HG03558 (cell line): Measurements from ENCODE around the gene GLIS2.
"Not testable (repeated sequence)": the region's sequence is repeated elsewhere in the genome, so short reads cannot be mapped to it uniquely, and the experiment has no call there.

Experiments
- ATAC-seq: cut with Tn5 transposase; IDR thresholded peaks from one replicate; pipeline ENCODE4 v1.9.1; 2021; ENCODE audit warnings: moderate number of reproducible peaks; ENCODE audit not compliant: unreplicated experiment; ENCODE audit errors: extremely low read depth

The GLIS2 gene

DNA sequence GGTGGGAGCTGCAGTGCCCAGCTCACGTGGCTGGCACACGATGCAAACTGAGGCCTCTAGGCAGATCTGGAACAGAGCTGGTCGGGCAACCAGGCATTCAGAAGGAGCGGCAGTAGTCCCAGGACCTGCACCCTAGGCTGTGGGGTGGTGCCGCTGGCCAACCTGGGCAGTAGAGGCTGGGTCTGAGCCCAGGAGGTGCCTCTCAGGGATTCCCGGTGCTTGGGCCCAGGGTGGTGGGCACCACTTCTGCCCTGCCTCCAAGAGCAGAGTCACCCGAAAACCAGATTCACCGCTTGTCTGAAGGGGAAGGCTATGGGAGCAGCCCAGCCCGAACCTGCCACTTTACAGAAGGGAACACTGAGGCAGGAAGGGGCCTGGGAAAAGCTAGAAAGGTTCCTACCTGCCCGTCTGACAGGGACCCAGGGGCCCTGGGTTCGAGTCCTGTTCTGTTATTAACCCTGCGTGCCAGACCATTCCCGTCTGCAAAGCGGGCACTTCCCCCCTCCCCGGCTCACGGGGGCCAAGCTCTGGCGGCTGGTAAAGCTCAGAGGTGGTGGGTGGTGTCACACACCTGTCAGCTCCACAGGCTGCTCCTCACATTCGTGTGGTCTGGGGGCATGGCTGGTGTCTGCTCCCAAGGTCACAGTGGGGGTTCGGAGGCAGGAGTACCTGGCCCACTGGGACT lies 16.9 kb downstream of the GLIS2 start:
- no peak for ATAC-seq

DNA sequence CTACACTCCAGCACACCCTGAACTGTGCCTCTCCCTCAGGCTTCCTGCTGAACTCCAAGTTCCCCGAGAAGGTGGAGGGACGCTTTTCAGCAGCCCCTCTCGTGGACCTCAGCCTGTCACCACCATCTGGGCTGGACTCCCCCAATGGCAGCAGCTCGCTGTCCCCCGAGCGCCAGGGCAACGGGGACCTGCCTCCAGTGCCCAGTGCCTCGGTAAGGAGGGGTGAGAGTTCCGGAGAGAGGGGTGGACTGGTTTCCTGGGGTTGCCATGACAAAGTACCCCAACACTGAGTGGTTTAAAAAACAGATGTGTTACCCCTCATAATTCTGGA lies 17.4 kb downstream of the GLIS2 start:
- no peak for ATAC-seq

- ATAC-seq, result not testable (repeated sequence)
Observed at GRCh38 chr16:4333714-4334113, 17.8 kb downstream of the GLIS2 start.

DNA sequence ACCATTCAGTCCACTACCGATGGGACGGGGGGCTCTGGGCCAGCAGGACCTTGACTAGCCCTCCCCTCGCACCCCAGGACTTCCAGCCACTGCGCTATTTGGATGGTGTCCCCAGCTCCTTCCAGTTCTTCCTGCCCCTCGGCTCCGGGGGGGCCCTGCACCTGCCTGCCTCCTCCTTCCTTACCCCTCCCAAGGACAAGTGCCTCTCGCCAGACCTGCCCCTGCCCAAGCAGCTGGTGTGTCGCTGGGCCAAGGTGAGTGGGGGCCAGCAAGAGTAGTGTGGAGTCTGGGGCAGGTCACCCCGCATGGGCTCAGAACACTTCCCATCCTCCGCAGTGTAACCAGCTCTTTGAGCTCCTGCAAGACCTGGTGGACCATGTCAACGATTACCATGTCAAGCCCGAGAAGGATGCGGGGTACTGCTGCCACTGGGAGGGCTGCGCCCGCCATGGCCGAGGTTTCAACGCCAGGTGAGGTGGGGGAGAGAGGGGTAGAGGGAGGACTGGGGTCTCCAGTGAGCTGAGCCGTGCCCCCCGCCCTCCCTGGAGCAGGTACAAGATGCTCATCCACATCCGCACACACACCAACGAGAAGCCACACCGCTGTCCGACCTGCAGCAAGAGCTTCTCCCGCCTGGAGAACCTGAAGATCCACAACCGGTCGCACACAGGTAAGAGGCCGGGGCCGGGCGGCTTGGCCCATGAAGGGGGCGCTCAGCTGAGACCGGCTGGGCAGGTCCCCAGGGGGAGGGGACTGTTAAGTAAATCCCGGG lies 19.0 kb downstream of the GLIS2 start:
- ATAC-seq, result no peak

GRCh38 chr16:4336701-4337539 lies 21.1 kb downstream of the GLIS2 start:
- no peak for ATAC-seq

DNA sequence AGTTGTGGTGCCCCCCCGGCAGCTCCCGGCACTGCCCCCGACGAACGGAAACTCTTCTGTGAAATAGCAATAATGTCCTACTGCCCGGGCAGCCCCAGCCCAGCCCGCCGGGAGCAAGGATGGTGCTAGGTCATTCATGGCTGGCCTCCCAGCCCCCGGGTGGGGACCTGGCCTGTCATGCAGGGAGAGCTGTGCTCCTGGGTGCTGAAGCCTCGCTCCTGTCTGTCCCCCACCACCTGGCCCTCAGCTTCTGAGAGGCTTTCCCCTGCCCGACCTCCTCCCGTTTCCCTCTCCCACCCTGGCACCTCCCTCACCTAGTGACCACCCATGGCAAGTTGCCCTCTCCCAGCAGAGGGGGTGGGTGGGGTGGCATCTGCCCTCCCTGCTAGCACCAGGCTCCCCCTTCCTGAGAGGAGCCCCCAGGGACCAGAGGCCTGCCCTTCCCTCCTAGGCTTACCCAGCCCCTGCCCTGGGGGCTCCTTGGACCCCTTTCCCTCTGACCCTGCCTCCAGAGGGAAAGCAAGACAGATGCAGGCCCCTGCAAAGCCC lies 21.7 kb downstream of the GLIS2 start:
- ATAC-seq, result no peak

DNA sequence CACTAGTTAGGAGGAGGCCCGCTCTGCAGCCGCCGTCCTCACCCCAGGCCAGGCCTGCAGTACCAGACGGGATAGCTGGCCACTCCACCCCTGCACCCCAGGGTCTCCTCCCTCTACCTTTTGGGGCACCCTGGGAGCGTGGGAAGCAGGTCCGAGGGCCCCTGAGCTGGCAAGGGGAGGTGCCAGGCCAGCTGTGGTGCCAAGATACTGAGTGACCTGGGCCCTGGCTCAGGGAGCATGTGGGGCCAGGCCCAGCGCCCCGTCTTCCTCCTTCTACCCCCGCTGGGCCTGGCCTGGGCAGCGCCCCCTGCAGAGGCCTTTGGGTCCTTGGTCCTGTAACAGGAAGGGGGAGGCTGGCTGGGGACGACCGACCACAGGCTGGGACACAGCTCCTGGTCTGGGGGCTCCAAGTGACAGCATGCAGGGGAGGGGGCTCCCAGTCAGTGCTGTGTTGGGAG lies 22.3 kb downstream of the GLIS2 start:
- no peak for ATAC-seq

DNA sequence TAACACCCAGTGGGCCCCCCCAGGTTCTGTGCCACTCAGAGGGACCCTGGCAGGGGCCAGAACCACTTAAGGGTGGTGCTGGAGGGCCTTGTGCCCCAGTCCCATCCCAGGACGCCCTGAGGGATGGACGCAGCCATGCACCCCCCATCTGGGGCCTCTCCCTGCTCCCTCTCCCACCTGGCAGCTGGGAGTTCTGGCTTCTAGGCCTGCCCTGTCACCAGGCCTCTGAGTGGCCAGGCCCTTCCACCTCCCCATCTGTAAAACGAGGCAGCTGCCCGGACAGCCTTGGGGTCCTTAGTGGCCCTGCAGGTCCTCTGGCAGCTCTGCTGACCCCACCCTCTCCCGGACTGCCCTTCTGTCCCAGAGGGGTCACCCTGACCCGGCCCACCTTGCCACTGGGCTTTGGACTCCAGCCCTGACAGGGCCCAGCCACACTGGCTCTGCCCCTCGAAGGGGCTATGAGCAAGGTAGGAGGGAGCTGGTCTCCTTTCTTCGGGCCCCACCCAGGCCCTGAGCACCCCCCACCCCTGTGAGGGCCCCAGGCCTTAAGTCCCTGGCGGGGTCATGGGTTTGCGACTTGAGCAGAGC lies 22.9 kb downstream of the GLIS2 start:
- no peak for ATAC-seq

- ATAC-seq, result no peak
Observed at GRCh38 chr16:4339455-4339854, 23.6 kb downstream of the GLIS2 start.

DNA sequence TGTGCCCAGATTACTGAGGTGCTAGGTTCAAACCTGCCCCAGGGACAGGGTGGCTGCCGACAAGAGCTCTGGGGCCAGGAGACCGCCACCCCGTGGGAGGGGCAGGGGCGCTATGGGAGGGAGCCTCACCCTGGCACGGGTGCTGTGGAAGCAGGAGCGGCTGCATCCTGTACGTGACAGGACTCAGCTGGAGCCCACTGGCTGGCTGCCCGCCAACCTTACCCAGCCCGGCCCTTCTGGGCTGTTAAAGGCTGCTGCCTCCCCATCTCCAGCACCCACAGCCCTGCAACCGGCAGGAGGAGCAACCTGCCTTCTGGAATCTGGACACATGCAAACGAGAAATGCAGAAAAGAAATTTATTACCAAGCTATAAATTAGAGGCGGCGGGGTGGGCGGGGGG lies 24.0 kb downstream of the GLIS2 start:
- ATAC-seq, result no peak

- ATAC-seq, result no peak
Observed at GRCh38 chr16:4340443-4340842, 24.6 kb downstream of the GLIS2 start.

DNA sequence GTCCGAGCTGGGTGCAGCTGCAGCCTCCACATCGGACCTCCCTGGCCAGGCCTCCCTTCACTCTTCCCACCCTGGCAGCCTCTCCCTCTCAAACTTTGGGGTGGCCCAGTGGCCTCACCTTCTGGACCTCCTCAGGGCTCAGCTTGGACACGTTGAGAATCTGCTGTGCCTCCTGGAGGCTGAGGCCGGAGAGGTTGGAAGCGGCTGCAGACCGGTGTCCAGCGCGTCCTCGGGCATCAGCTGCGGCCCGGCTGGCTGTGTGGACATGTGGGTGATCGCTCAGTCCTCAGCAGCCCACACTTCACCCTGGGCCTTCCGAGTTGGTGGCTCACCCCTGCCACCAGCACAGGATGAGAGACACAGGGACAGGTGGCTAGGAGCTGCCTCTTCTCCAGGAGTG lies 25.4 kb downstream of the GLIS2 start:
- ATAC-seq, result no peak

DNA sequence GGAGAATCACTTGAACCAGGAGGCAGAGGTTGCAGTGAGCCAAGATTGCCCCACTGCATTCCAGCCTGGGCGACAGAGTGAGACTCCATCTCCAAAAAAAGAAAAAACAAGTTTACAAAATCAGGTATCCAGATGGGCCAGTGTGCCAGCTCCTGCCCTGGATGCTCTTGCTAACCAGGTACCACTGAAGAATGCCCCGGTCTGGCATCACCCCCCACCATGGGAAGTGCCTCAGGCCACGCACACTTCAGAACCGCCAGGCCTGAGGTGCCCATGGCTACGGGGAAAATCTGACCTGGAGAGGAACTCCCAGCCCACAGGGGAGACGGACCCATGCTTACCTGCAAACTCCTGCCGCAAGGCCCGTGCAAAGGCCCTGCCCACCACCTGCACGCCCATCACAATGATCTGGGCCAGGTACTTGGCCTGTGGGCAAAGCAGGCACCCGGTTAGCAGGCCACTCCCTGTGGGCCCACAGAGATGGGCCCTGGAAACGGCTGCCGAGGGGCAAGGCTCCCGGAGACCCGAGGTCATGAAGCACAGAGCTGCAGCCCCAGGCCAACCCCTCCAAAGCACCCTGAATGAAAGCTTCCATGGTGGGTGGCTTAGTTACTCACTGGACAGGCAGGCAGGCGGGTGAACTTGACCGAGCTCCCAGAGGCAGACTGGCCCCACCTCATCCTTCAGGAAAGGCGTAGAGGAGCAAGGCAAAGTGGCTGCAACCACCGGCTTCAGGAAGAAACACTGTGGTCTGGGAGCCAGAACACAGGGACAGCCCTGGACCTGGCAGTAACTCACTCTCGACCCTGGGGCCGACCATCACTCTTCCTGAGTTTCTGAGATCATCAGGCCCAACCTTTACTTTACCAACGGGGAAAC lies 27.2 kb downstream of the GLIS2 start:
- ATAC-seq, result no peak

- ATAC-seq, result not testable (repeated sequence)
Observed at GRCh38 chr16:4344300-4344982, 28.6 kb downstream of the GLIS2 start.

- ATAC-seq, result no peak
Observed at GRCh38 chr16:4344983-4345835, 29.3 kb downstream of the GLIS2 start.

- no peak for ATAC-seq
Observed at GRCh38 chr16:4345836-4346781, 30.2 kb downstream of the GLIS2 start.

DNA sequence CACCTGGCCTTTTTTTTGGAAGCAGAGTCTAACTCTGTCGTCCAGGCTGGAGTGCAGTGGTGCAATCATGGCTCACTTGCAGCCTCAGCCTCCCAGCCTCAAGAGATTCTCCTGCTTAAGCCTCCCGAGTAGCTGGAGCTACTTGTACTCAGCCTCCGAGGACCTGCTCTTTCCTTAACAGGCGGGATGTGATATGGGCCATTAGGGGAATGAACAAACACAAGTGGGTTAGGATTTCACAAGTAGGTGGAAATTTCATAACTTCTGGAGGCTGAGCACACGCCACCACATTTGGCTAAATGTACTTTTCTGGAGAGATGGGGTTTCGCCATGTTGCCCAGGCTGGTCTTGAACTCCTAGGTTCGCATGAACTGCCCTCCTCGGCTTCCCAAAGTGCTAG lies 31.1 kb downstream of the GLIS2 start:
- no peak for ATAC-seq
